Esophagus muscularis mucosa (tissue), 4 donors: Measurements from ENCODE around the gene LRRK1. TPM values are rescaled to one million over a fixed set of nuclear protein-coding genes. Genes with fewer than 3 reads are reported as not detected.

Experiments used
- DNase-seq: peaks from one replicate; pipeline ENCODE4 v3.0.0-alpha.2; 2017; ENCODE audit errors: extremely low spot score
- H3K27ac ChIP-seq, 4 donors: fragments of 200-600 bp; sonication (generic); replicated peaks in 1 of 4; 1 replicate in 3 of 4; 2 replicates in 1 of 4; pipeline ENCODE4 v1.5.1; 2016 to 2019; ENCODE audit warnings: mild to moderate bottlenecking in 1 of 4
- H3K27me3 ChIP-seq, 4 donors: fragments of 200-600 bp; sonication (generic); one replicate each; pipeline versions ENCODE4 v1.5.1 to v1.6.0; 2016 to 2019
- H3K36me3 ChIP-seq, 4 donors: fragments of 200-600 bp; sonication (generic); one replicate each; pipeline ENCODE4 v1.5.1; 2016 to 2019
- H3K4me1 ChIP-seq, 4 donors: fragments of 200-600 bp; sonication (generic); one replicate each; pipeline ENCODE4 v1.5.1; 2016 to 2019
- H3K4me3 ChIP-seq, 4 donors: fragments of 200-600 bp; sonication (generic); 1 replicate in 2 of 4; 2 replicates in 2 of 4; pipeline ENCODE4 v1.5.1; 2016 to 2019; ENCODE audit warnings: mild to moderate bottlenecking in 4 of 4, moderate library complexity in 1 of 4
- H3K9me3 ChIP-seq, 4 donors: fragments of 200-600 bp; sonication (generic); 1 replicate in 3 of 4; 2 replicates in 1 of 4; pipeline ENCODE4 v1.5.1; 2016 to 2019
- EP300 ChIP-seq: sonication (generic); formaldehyde crosslinking; IDR thresholded peaks from one replicate; pipeline ENCODE4 v1.6.1; 2017; ENCODE audit warnings: antibody characterized with exemption
- POLR2A ChIP-seq: fragments of 450-650 bp; IDR thresholded peaks from one replicate; pipeline ENCODE4 v1.6.1; 2017; ENCODE audit warnings: antibody characterized with exemption, moderate library complexity, mild to moderate bottlenecking, low read depth
- POLR2AphosphoS5 ChIP-seq, 2 donors: sonication (generic); formaldehyde crosslinking; IDR thresholded peaks; one replicate each; pipeline ENCODE4 v1.6.1; 2017; ENCODE audit warnings: antibody characterized with exemption in 2 of 2
- WGBS: methylation state at CpG from one replicate; pipeline ENCODE4 v1.1.5; 2018; 5-methylcytosine and 5-hydroxymethylcytosine counted together
- intact Hi-C: fragments of 100-400 bp; cut with DNase I; formaldehyde crosslinking; loops from one replicate; pipeline ENCODE4 v1.15.1; 2023
- total RNA-seq, 4 donors: library from RNA; depleted of rRNA; stranded (reverse); fragments of >200 nt; gene quantifications; one replicate each; pipeline versions ENCODE4 v1.1.0 to v1.2.1, GENCODE V29; 2016
- TF ChIP-seq, protein P1 (sequence below), 3 experiments: fragments of 200-600 bp in 2 of 3; fragments of 450-650 bp in 1 of 3; sonication (generic) in 2 of 3; IDR thresholded peaks; one replicate each; pipeline ENCODE4 v1.5.1; 2017 to 2019; ENCODE audit warnings: antibody characterized with exemption in 3 of 3, mild to moderate bottlenecking in 2 of 3, moderate library complexity in 1 of 3

Gene LRRK1
- total RNA-seq, 4 donors from 2014 or later: 11.3 to 18.0 (median 15.4) TPM

DNA sequence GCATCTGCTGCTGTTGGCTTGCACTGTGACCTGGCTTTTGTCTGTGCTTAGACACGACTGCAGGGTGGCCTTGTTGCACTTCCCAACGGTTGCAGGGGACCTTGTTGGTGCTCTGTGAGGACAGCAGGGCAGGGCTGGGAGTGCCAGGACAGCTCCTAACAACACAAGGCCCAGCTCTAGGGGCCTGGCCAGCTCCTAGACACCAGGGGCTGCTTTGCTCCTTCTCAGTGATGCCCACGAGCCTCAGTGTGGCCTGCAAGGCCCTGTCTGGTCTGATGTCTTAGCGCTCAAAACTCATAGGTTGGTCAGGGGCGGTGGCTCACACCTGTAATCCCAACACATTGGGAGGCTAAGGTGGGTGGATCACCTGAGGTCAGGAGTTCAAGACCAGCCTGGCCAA lies 183.6 kb downstream of the LRRK1 start:
- Histone ChIP-seq H3K4me1 (peaks cover 0 to 6% (median 0%) of the 10 kb centered on the region in 4 donors), H3K36me3 (no peaks in the 10 kb centered on the region), H3K27me3 (no peaks in the 10 kb centered on the region), H3K4me3 (no peak overlapping the region), H3K27ac (no peak overlapping the region), H3K9me3 (no peaks in the 10 kb centered on the region)
- WGBS: 83% methylated on average over 1 of the region's 5 CpGs
- DNase-seq: no peak
- no peak for TF ChIP-seq POLR2A
- TF ChIP-seq, protein P1, sequence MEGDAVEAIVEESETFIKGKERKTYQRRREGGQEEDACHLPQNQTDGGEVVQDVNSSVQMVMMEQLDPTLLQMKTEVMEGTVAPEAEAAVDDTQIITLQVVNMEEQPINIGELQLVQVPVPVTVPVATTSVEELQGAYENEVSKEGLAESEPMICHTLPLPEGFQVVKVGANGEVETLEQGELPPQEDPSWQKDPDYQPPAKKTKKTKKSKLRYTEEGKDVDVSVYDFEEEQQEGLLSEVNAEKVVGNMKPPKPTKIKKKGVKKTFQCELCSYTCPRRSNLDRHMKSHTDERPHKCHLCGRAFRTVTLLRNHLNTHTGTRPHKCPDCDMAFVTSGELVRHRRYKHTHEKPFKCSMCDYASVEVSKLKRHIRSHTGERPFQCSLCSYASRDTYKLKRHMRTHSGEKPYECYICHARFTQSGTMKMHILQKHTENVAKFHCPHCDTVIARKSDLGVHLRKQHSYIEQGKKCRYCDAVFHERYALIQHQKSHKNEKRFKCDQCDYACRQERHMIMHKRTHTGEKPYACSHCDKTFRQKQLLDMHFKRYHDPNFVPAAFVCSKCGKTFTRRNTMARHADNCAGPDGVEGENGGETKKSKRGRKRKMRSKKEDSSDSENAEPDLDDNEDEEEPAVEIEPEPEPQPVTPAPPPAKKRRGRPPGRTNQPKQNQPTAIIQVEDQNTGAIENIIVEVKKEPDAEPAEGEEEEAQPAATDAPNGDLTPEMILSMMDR (IDR thresholded peaks at IDR 0.05): no peak
- TF ChIP-seq POLR2AphosphoS5 (IDR thresholded peaks at IDR 0.05): no peak
- no peak for TF ChIP-seq EP300
- intact Hi-C loops: no loop called here

DNA sequence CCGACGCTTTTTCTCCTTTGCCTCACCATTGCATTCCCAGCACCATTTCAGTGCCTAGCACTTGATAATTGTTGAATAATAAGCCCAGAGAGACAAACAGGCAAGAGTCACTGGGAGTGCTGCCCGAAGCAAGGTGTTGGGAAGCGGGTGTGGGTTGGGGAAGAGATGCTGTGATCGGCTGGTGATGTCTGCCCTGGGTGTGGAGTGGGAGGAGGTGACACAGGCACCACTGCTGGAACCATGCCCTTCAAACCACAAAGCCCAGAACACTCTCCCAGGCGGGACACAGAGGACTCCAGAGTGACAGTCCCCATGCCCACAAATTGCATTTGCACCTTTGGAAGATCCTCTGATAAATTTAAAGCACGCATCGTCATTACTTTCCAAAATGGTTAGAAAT lies 184.4 kb downstream of the LRRK1 start:
- no peak overlapping the region for H3K27ac ChIP-seq
- H3K4me3 ChIP-seq: no peak overlapping the region
- TF ChIP-seq, protein P1 (IDR thresholded peaks at IDR 0.05): no peak
- TF ChIP-seq EP300 (no peak), POLR2A (no peak), POLR2AphosphoS5 (IDR thresholded peaks at IDR 0.05) (no peak)
- 95% methylated on average over 8 of the region's 8 CpGs for WGBS
- no peaks in the 10 kb centered on the region for H3K27me3 ChIP-seq
- H3K9me3 ChIP-seq: no peaks in the 10 kb centered on the region
- DNase-seq: no peak
- H3K36me3 ChIP-seq: no peaks in the 10 kb centered on the region
- intact Hi-C loops: no loop called here
- H3K4me1 ChIP-seq: peaks cover 0 to 6% (median 0%) of the 10 kb centered on the region in 4 donors

DNA sequence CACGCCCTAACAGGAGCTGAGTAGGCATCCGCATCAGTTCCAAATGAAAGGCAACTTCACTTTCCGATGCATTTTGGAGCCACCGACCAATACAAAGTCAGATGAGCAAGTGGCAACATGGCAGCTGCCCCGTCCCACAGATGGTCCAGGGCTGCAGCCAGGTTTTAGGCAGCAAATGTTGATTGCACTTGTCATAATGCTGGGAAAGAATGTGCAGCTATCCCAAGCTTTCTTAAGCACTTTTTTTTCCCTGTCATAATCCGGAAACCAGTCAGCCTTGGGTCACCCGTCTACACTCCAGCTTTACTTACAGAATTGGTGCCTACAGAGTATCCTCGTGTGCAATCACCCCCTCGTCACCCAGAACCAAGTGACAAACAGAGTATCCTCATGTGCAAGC lies 185.0 kb downstream of the LRRK1 start:
- 89% methylated on average over 9 of the region's 9 CpGs for WGBS

DNA sequence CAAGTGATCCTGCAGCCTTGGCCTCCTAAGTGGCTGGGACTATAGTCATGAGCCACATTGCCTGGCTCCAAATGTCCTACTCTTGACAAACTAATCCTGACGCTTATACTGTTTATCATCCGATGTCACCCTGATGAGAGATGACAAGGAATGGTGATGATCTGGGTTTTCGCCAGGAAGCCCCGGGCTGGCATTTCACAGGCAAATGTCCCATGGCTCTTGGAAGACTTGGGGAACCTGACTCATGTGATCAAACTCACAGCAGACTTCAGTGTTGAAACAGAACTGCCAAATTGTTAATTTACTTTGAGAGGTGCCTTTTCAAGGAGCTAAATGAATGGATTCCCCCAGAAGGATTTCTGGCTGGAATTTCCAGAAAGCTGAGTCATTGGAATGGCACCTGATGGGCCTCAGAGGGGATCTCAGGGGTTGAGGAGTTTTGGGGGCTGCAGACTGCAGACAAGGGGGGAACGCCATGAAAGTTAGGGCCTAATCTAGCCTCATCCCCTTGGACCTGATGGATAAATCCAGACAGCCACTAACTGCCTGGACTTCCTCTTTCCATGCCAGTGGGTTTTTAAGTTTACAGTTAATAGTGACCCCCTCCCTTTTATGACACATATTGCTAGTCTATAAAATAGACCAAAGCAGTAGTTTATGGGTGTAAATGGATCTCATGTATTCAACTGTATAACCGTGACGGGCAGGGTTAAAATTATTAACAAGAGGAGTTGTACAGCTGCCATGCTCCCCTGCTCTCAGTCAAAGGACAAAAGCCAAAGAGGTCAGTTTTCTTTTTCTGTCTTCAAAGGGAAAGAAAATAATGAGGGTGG lies 186.1 kb downstream of the LRRK1 start:
- Histone ChIP-seq H3K9me3 (no peaks in the 10 kb centered on the region), H3K4me3 (no peak overlapping the region), H3K4me1 (peaks cover 0 to 6% (median 0%) of the 10 kb centered on the region in 4 donors), H3K27me3 (no peaks in the 10 kb centered on the region), H3K27ac (no peak overlapping the region), H3K36me3 (no peaks in the 10 kb centered on the region)
- DNase-seq: no peak
- whole genome bisulfite sequencing: 78% methylated on average over 7 of the region's 7 CpGs
- no peak for TF ChIP-seq POLR2AphosphoS5 (IDR thresholded peaks at IDR 0.05)
- TF ChIP-seq EP300: no peak
- no peak for TF ChIP-seq POLR2A
- TF ChIP-seq, protein P1 (IDR thresholded peaks at IDR 0.05): no peak
- intact Hi-C loops: no loop called here

More for the DNA sequence above, 185.0 kb downstream of the LRRK1 start:
- H3K9me3 ChIP-seq: no peaks in the 10 kb centered on the region
- TF ChIP-seq POLR2A: no peak
- TF ChIP-seq, protein P1 (IDR thresholded peaks at IDR 0.05): no peak
- no peak for TF ChIP-seq EP300
- no peak for TF ChIP-seq POLR2AphosphoS5 (IDR thresholded peaks at IDR 0.05)
- no peak overlapping the region for H3K4me3 ChIP-seq
- no peaks in the 10 kb centered on the region for H3K36me3 ChIP-seq
- intact Hi-C loops: no loop called here
- no peak overlapping the region for H3K27ac ChIP-seq
- DNase-seq: no peak
- no peaks in the 10 kb centered on the region for H3K27me3 ChIP-seq
- H3K4me1 ChIP-seq: peaks cover 0 to 6% (median 0%) of the 10 kb centered on the region in 4 donors
